ENCODE measurements around the gene AMTN.

AMTN gene

DNA sequence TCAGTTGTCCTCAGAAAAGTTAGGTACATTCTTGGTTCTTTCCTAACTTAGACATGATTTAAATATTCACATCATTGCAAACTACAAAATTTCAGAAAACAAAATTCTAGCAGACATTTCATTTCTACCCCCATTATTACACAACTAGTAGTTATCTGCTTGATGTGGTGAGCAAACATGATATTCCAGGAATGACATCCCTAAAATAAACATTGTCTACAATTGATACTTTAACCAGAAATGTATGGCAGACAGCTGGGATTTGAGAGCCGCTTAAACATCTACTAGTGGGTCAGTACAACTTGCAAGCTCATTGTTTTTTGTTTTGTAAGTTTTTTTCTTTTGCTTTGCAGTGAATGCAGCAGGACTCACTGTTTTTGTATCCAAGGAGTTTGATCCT lies 41.6 kb downstream of the AMTN start:
- no peak for DNase-seq (ENCODE audit: low spot score)

DNA sequence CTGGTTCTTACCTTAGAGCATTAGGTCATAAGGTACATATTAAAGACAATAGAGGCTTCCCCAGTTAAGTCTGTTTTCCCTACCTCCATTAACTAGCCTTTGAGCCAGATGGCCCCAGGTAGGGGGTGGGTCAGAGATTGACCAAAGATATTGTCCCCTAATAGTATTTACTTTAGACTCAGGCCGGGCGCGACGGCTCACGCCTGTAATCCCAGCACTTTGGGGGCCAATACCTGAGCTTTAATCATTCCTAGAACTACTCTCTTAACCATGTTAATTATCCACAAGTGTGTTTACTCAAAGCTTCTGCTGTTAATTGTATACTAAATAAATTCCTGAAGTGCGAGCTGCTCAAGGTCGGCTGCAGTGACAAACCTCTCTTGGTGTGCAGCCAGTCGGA lies 45.7 kb downstream of the AMTN start:
- no peak for DNase-seq (ENCODE audit: low spot score)

DNA sequence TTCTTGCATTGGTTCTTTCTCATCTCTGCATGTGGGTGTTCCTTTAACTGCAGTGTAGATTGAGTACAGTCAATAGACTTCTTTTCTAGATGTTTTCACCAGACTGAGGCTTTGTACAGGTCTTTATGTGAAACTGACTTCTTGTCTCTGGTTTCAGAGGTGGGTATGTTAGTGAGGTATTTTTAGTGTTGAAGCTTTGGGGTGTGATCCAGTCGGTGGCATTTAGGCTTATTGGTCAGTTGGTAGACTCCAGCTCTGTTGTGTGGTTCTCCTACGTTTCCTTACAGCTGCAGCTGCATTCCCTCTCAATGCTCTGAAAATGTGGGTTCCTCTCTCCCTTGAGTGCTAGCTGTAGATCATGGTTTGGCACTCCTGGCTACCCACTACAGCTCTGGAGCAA lies 52.4 kb downstream of the AMTN start:
- no peak for DNase-seq (ENCODE audit: low spot score)

DNA sequence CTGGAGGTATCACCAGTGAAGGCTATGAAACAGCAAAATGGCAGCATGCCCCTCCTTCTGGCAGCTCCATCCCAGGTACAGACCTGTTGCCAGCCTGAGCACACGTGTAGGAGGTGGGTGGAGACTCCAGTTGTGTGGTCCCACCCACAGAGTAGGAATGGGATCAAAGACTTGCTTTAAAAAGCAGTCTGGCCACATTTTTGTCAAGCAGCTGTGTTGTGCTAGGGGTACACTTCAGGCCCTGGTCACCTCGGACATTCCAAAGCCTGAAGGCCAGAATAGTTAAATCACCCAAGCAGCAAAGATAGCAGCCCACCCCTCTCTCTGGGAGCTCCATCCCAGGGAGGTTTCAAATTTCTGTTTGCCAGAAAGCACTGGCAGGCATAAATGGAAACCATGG lies 53.4 kb downstream of the AMTN start:
- DNase-seq (ENCODE audit: low spot score): no peak

DNA sequence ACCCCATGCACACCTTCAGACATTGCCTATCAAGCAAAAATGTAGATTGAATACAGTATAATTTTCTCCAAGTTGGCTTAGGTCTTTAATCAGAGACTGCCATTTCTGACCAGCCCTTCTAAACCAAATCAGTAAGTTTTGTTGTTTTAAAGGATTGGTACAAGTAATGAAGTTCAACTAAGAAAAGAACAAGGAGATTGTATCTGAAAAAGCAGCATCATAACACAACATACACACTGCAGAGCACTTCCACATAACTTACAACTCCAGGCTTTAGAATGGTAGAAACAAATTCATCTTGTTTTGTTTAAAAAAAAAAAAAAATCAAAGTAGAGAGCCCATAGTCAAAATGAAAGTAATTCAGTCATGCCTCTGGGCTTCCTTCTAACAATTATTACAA lies 57.6 kb downstream of the AMTN start:
- no peak for DNase-seq (ENCODE audit: low spot score)

DNA sequence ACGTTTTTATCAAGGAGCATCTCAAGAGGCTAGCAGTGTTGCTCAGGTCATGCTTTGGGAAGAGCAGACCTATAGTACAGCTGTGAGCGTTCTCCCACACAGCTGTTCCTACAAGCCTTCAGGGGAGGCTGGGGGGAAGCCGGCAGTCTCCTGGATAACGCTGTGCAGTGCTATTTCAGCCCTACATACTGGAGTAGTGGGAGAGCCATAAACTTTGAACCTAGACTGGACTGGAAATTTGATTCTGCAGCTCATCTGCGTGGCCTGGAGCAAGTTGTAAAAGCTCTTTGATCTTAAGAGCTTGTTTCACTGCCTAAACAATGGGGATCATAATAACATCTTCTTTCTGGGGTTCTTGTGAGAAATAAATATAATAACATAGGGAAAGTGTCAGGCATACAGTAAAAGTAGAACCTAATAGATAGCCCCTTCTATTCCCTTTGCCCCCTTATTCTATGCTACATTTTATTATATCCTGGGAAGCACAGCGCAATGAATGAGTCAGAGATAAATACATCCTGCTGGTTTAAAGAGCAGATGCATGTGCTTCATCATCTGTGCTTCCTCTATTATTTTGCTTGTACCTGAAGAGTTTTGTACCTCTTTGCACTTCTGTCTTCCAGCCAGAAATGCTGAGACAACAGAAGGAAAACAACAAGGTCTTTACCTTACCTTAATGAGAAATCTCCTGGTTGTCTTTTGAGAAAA lies 59.0 kb downstream of the AMTN start:
- no peak for DNase-seq (ENCODE audit: low spot score)

DNA sequence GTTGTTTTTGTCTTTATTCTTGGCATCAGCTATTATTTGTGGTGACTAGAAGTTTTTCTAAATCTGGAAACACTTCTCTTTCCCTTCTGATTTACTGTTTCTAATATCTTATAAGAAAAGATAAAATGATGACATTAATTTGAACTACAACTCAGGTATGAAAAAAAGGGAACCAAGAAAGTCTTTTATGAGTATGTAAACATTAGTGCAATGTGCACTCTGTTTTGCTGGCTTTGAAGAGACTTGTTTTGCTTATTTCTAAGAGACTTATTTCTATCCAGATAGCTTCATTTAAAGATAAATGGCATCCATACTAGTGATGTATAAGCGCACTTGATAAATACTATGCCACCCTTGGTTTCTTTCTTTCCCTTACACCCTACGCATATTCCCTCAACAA lies 63.6 kb downstream of the AMTN start:
- DNase-seq (ENCODE audit: low spot score): no peak

Data from globus pallidus (tissue), 1 donor.